Upper lobe of left lung (tissue), 4 donors: ENCODE results near the gene GALNS.

ENCODE experiments used
- CTCF ChIP-seq, 6 experiments: fragments of 450-650 bp in 4 of 6; fragments of 200-600 bp in 2 of 6; sonication (generic) in 2 of 6; IDR thresholded peaks; one replicate each; pipeline ENCODE4 v1.5.1; 2016 to 2019; ENCODE audit warnings: antibody characterized with exemption in 6 of 6
- POLR2A ChIP-seq, 4 donors: fragments of 450-650 bp; IDR thresholded peaks; one replicate each; pipeline ENCODE4 v1.5.1; 2016 to 2017; ENCODE audit warnings: antibody characterized with exemption in 4 of 4, mild to moderate bottlenecking in 2 of 4
- POLR2AphosphoS5 ChIP-seq, 2 donors: sonication (generic); formaldehyde crosslinking; IDR thresholded peaks; one replicate each; pipeline ENCODE4 v1.5.1; 2017; ENCODE audit warnings: antibody characterized with exemption in 2 of 2

DNA sequence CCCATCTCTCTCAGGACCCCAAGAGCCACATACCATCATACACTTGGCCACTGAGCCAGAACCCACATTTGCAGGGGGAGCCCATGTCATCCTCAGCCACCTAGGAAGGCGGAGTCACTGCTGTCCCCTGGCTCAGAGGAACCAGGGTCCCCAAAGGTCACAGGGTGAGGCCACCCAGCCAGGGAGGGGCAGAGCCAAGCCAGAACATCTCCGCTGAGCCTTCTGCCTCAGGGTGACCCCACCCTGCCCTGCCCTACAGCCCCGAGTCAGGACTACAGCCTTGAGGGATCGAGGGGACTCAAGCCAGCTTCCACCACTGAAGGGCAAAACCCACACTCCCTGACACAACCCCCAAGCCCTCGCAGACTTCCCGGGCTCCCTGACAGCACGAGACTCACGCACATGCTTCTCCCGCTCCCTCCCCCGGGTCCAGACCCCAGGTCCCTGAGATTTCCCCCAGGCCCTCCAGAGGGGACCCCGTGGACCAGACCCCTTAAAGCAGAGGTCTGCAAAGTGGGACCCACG, 89.1 kb downstream of the GALNS start:
- TF ChIP-seq CTCF (IDR thresholded peaks at IDR 0.05) (no peak), POLR2A (IDR thresholded peaks at IDR 0.05) (no peak), POLR2AphosphoS5 (IDR thresholded peaks at IDR 0.05) (no peak)
